ENCODE results near the gene MEP1A.

- TF ChIP-seq POLR2A (IDR thresholded peaks at IDR 0.05; ENCODE audit: low read depth, low read length) (no peak), POLR2AphosphoS5 (IDR thresholded peaks at IDR 0.05; ENCODE audit: low read depth, low read length) (no peak), TAF1 (IDR thresholded peaks at IDR 0.05; ENCODE audit: borderline replicate concordance, low read depth, low read length) (no peak)
These were observed 20.4 kb upstream of the MEP1A start for GRCh38 chr6:46772762-46773161.
